Keratinocyte (primary cell): Measurements from ENCODE around the gene DTD1. TPM values are rescaled to one million over a fixed set of nuclear protein-coding genes. Genes with fewer than 3 reads are reported as not detected.

Experiments used
- DNase-seq: peaks from one replicate; pipeline ENCODE4 v3.0.0-alpha.2; 2011; ENCODE audit warnings: low read depth, missing footprints, low spot score
- FAIRE-seq: peaks from 2 replicates; lab custom pipeline; 2011; peaks lifted over from hg19 to GRCh38; lab: Jason Lieb, UNC
- H2AFZ ChIP-seq: 2 replicates; pipeline ENCODE4 v1.6.0; 2012; ENCODE audit warnings: low read length, control low read depth, inconsistent platforms; ENCODE audit not compliant: control insufficient read depth
- H3K27ac ChIP-seq: 2 replicates; pipeline ENCODE4 v1.5.1; 2011; ENCODE audit warnings: low read length; ENCODE audit not compliant: control insufficient read depth, insufficient read depth
- H3K27me3 ChIP-seq: 3 replicates; pipeline ENCODE4 v1.6.0; 2011; ENCODE audit warnings: low read length; ENCODE audit not compliant: control insufficient read depth, insufficient read depth; ENCODE audit errors: extremely low read depth
- H3K36me3 ChIP-seq, 2 experiments: 2 replicates in 1 of 2; 3 replicates in 1 of 2; pipeline ENCODE4 v1.5.1; 2011; ENCODE audit warnings: low read length in 2 of 2, mild to moderate bottlenecking in 1 of 2; ENCODE audit not compliant: control insufficient read depth in 2 of 2, insufficient read depth in 2 of 2; ENCODE audit errors: extremely low read depth in 1 of 2
- H3K4me1 ChIP-seq: 3 replicates; pipeline ENCODE4 v1.5.1; 2011; ENCODE audit warnings: low read length; ENCODE audit not compliant: control insufficient read depth, insufficient read depth; ENCODE audit errors: extremely low read depth
- H3K4me2 ChIP-seq: 3 replicates; pipeline ENCODE4 v1.6.0; 2011; ENCODE audit warnings: low read depth, low read length; ENCODE audit not compliant: control insufficient read depth, insufficient read depth; ENCODE audit errors: extremely low read depth
- H3K4me3 ChIP-seq, 3 experiments: fragments of 200-600 bp in 1 of 3; sonication (generic) in 1 of 3; 2 replicates in 2 of 3; 3 replicates in 1 of 3; pipeline ENCODE4 v1.5.1; 2011 to 2016; ENCODE audit warnings: low read length in 3 of 3, mild to moderate bottlenecking in 3 of 3, control low read depth in 2 of 3, inconsistent platforms in 1 of 3, low read depth in 1 of 3, mixed read lengths in 1 of 3, mixed run types in 1 of 3, moderate library complexity in 1 of 3; ENCODE audit not compliant: control insufficient read depth in 2 of 3, insufficient read depth in 2 of 3; ENCODE audit errors: extremely low read depth in 1 of 3
- H3K79me2 ChIP-seq: 2 replicates; pipeline ENCODE4 v1.6.0; 2012; ENCODE audit warnings: low read length; ENCODE audit not compliant: control insufficient read depth, insufficient read depth
- H3K9ac ChIP-seq: 3 replicates; pipeline ENCODE4 v1.6.0; 2011; ENCODE audit warnings: low read length; ENCODE audit not compliant: control insufficient read depth, insufficient read depth; ENCODE audit errors: extremely low read depth
- H3K9me1 ChIP-seq: 3 replicates; pipeline ENCODE4 v1.6.0; 2011; ENCODE audit warnings: low read length; ENCODE audit not compliant: control insufficient read depth, insufficient read depth; ENCODE audit errors: extremely low read depth
- H3K9me3 ChIP-seq: 2 replicates; pipeline ENCODE4 v1.5.1; 2012; ENCODE audit warnings: low read depth, low read length; ENCODE audit not compliant: control insufficient read depth
- H4K20me1 ChIP-seq: 3 replicates; pipeline ENCODE4 v1.6.0; 2011; ENCODE audit warnings: low read length; ENCODE audit not compliant: control insufficient read depth, insufficient read depth; ENCODE audit errors: extremely low read depth
- CTCF ChIP-seq, 3 experiments: IDR thresholded peaks in 1 of 3; conservative IDR thresholded peaks in 1 of 3; optimal IDR thresholded peaks in 1 of 3; 2 replicates in 2 of 3; 3 replicates in 1 of 3; pipeline versions ENCODE3 to v1.5.1; 2011; ENCODE audit warnings: low read length in 3 of 3, mild to moderate bottlenecking in 3 of 3, moderate library complexity in 2 of 3, control low read depth in 1 of 3, inconsistent platforms in 1 of 3; ENCODE audit not compliant: insufficient read depth in 2 of 3; ENCODE audit errors: extremely low read depth in 1 of 3
- EZH2 ChIP-seq: IDR thresholded peaks from one replicate; pipeline ENCODE4 v1.6.1; 2012; ENCODE audit warnings: inconsistent platforms, mild to moderate bottlenecking, low read length, moderate library complexity
- dilution Hi-C: fragments of 300-500 bp; cut with MboI; formaldehyde crosslinking; loops from one replicate; pipeline ENCODE4 v1.7.0; 2020; ENCODE audit warnings: low sequenced_read_pairs; ENCODE audit not compliant: extremely low pct_ligation_motif_present
- polyA plus RNA-seq, 5 experiments: library from polyadenylated mRNA; depleted of rRNA in 3 of 5; stranded (reverse) in 3 of 5; stranded (forward) in 1 of 5; unstranded in 1 of 5; fragments of >200 nt; gene quantifications; 1 replicate in 1 of 5; 2 replicates in 3 of 5; 3 replicates in 1 of 5; pipeline versions ENCODE4 v1.2.1 to v1.2.3, GENCODE V29; 2011 to 2012; ENCODE audit warnings: missing spikeins in 2 of 5, low read depth in 1 of 5, low replicate concordance in 1 of 5

The DTD1 gene
- polyA plus RNA-seq, 1 donor (not counting 4 experiments of a cell fraction or from before 2014, with no cell fraction given): 68.3 TPM

GRCh38 chr20:18666803-18667415 lies 79.1 kb downstream of the DTD1 start:
- no peaks in the 10 kb centered on the region for H3K36me3 ChIP-seq
- no peaks in the 10 kb centered on the region for H3K79me2 ChIP-seq
- H3K4me3 ChIP-seq: no peak overlapping the region
- FAIRE-seq (no peak), DNase-seq (no peak)
- H3K4me2 ChIP-seq: no peak overlapping the region
- H4K20me1 ChIP-seq: no peaks in the 10 kb centered on the region
- H3K27ac ChIP-seq: no peak overlapping the region
- dilution Hi-C loops: no loop called here
- no peaks in the 10 kb centered on the region for H3K9me3 ChIP-seq
- no peak overlapping the region for H2AFZ ChIP-seq
- no peak for TF ChIP-seq EZH2
- TF ChIP-seq CTCF (optimal IDR thresholded peaks at IDR 0.05 in 1 of 3, IDR thresholded peaks at IDR 0.05 in 1 of 3, conservative IDR thresholded peaks at IDR 0.05 in 1 of 3; ENCODE audit: extremely low read depth in 1 of 3, insufficient read depth in 2 of 3, low read length in 3 of 3): no peak
- H3K9me1 ChIP-seq: no peaks in the 10 kb centered on the region
- no peaks in the 10 kb centered on the region for H3K4me1 ChIP-seq
- H3K27me3 ChIP-seq: no peaks in the 10 kb centered on the region
- H3K9ac ChIP-seq: no peak overlapping the region

- Histone ChIP-seq H3K4me2 (no peak overlapping the region), H3K79me2 (no peaks in the 10 kb centered on the region), H3K9me1 (no peaks in the 10 kb centered on the region), H3K4me3 (no peak overlapping the region), H3K4me1 (no peaks in the 10 kb centered on the region), H3K36me3 (no peaks in the 10 kb centered on the region), H3K27ac (no peak overlapping the region), H3K9me3 (no peaks in the 10 kb centered on the region), H4K20me1 (no peaks in the 10 kb centered on the region), H2AFZ (no peak overlapping the region), H3K27me3 (no peaks in the 10 kb centered on the region), H3K9ac (no peak overlapping the region)
- FAIRE-seq: no peak
- no peak for TF ChIP-seq EZH2
- no peak for TF ChIP-seq CTCF (optimal IDR thresholded peaks at IDR 0.05 in 1 of 3, IDR thresholded peaks at IDR 0.05 in 1 of 3, conservative IDR thresholded peaks at IDR 0.05 in 1 of 3; ENCODE audit: extremely low read depth in 1 of 3, insufficient read depth in 2 of 3, low read length in 3 of 3)
- dilution Hi-C loops: no loop called here
- no peak for DNase-seq
Measured at GRCh38 chr20:18669241-18670019, 81.6 kb downstream of the DTD1 start.
